Measurements from ENCODE around the gene NOTCH2. TPM values are rescaled to one million over a fixed set of nuclear protein-coding genes. Genes with fewer than 3 reads are reported as not detected.
A peak's percentile ranks its signal among the peaks of the same experiment; 100 is the strongest.

NOTCH2 gene
- total RNA-seq, 1 donor, result 330 TPM

DNA sequence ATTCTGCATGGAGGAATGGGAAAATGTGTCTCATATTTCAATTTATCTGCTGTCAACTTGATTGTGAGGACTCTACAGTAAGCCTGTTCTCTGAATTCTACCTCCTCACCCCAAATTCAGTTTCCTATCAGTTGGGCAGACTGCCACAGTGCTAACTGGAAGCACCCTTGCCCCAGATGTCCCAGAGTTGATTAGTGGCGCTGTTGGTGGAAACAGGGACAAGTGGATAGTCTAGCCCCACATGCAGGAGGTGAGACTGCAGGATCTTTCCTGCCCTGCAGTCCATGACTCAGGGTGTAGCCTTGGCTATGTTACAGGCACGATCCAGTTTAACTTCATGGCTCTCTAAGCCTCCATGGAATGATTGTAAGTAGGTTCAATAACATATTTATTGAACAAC is 195.3 kb downstream of the NOTCH2 start:
- Histone ChIP-seq H3K4me2 (ENCODE audit: insufficient read depth, low read length) (peak overlapping the region; percentile 44), H3K36me3 (ENCODE audit: insufficient read depth, low read length) (no peaks in the 10 kb centered on the region), H2AFZ (ENCODE audit: low read length) (no peak overlapping the region), H3K9me3 (ENCODE audit: low read depth, low read length) (no peaks in the 10 kb centered on the region), H3K4me3 (ENCODE audit: insufficient read depth, low read length) (no peak overlapping the region), H3K27me3 (ENCODE audit: insufficient read depth, low read length) (no peaks in the 10 kb centered on the region), H4K20me1 (ENCODE audit: insufficient read depth, low read length) (no peaks in the 10 kb centered on the region), H3K4me1 (ENCODE audit: insufficient read depth, low read length) (peaks cover 34% of the 10 kb centered on the region), H3K79me2 (ENCODE audit: insufficient read depth, low read length) (no peaks in the 10 kb centered on the region), H3K27ac (ENCODE audit: low read depth, low read length) (peak overlapping the region; percentile 35)
- TF ChIP-seq, protein P1, sequence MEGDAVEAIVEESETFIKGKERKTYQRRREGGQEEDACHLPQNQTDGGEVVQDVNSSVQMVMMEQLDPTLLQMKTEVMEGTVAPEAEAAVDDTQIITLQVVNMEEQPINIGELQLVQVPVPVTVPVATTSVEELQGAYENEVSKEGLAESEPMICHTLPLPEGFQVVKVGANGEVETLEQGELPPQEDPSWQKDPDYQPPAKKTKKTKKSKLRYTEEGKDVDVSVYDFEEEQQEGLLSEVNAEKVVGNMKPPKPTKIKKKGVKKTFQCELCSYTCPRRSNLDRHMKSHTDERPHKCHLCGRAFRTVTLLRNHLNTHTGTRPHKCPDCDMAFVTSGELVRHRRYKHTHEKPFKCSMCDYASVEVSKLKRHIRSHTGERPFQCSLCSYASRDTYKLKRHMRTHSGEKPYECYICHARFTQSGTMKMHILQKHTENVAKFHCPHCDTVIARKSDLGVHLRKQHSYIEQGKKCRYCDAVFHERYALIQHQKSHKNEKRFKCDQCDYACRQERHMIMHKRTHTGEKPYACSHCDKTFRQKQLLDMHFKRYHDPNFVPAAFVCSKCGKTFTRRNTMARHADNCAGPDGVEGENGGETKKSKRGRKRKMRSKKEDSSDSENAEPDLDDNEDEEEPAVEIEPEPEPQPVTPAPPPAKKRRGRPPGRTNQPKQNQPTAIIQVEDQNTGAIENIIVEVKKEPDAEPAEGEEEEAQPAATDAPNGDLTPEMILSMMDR (IDR thresholded peaks at IDR 0.05; ENCODE audit: extremely low read depth, low read depth, low read length), result no peak
- DNase-seq (ENCODE audit: insufficient read length, low spot score, missing footprints), result no peak

DNA sequence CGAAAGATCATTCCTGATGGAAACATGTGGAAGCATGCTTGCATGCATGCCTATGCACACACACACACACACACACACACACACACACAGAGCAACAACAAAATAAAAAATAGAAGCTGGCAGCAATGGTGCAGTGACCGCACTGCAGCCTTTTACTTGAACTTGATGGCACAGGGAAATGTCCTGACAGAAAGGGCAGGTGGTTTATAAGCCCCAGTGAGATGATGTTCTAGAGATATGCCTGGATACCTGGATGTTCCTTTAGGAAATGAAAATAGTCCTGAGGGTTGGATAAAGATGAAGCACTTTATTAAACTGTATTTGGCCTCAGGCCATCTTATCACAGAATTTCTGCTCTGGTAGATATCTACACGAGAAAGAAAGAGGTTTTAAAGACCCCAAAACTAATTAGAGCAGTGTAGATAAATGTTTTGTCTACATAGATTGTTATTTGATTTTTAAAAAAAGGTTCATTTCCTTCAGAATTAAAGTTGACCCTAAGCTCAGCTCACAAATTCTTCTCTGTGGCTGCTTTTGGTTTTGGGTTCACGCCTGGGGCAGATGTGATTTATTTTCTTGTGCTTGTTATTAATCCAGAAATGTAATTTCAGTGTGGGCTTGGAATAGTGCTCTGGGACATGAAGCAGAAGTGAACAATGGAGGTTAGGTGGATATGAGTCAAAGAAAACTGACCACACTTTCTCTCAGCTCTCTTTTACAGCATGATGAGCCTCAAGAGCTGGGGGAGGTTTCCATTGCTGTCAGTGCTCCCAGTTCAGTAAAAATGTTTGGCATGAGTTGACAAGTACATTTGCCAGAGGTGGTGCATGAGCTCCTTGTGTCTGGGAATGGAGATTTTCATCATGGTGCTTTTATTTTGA is 196.1 kb downstream of the NOTCH2 start:
- no peaks in the 10 kb centered on the region for H3K27me3 ChIP-seq (ENCODE audit: insufficient read depth, low read length)
- H3K4me2 ChIP-seq (ENCODE audit: insufficient read depth, low read length), result peak overlapping the region; percentile 44
- peak overlapping the region; percentile 45 for H3K27ac ChIP-seq (ENCODE audit: low read depth, low read length)
- no peak overlapping the region for H3K4me3 ChIP-seq (ENCODE audit: insufficient read depth, low read length)
- H3K9me3 ChIP-seq (ENCODE audit: low read depth, low read length), result no peaks in the 10 kb centered on the region
- H2AFZ ChIP-seq (ENCODE audit: low read length), result no peak overlapping the region
- DNase-seq (ENCODE audit: insufficient read length, low spot score, missing footprints), result no peak
- no peaks in the 10 kb centered on the region for H3K36me3 ChIP-seq (ENCODE audit: insufficient read depth, low read length)
- no peaks in the 10 kb centered on the region for H3K79me2 ChIP-seq (ENCODE audit: insufficient read depth, low read length)
- peaks cover 34% of the 10 kb centered on the region for H3K4me1 ChIP-seq (ENCODE audit: insufficient read depth, low read length)
- TF ChIP-seq, protein P1 (IDR thresholded peaks at IDR 0.05; ENCODE audit: extremely low read depth, low read depth, low read length), result no peak
- H4K20me1 ChIP-seq (ENCODE audit: insufficient read depth, low read length), result no peaks in the 10 kb centered on the region

DNA sequence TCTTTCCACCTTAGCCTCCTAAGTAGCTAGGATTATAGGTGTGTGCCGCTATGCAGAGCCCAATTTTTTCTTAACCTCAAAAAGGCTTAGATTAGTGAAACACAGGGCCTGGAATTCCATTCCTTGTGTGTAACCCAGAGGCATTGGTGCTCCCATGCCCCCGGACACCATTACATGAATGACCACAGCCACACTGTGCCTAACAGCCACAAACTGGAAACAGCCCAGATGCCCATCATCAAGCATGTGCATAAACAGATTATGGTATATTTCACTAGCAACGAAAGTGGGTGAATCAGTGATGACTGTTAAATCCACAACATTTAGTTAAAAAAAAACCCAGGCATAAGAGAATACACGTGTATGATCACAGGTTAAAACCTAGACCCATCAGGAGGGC is 197.6 kb downstream of the NOTCH2 start:
- no peaks in the 10 kb centered on the region for H3K79me2 ChIP-seq (ENCODE audit: insufficient read depth, low read length)
- H3K27me3 ChIP-seq (ENCODE audit: insufficient read depth, low read length), result no peaks in the 10 kb centered on the region
- H4K20me1 ChIP-seq (ENCODE audit: insufficient read depth, low read length), result no peaks in the 10 kb centered on the region
- TF ChIP-seq, protein P1 (IDR thresholded peaks at IDR 0.05; ENCODE audit: extremely low read depth, low read depth, low read length), result no peak
- no peaks in the 10 kb centered on the region for H3K9me3 ChIP-seq (ENCODE audit: low read depth, low read length)
- peaks cover 34% of the 10 kb centered on the region for H3K4me1 ChIP-seq (ENCODE audit: insufficient read depth, low read length)
- no peak overlapping the region for H3K4me3 ChIP-seq (ENCODE audit: insufficient read depth, low read length)
- no peaks in the 10 kb centered on the region for H3K36me3 ChIP-seq (ENCODE audit: insufficient read depth, low read length)
- H3K27ac ChIP-seq (ENCODE audit: low read depth, low read length), result peak overlapping the region; percentile 55
- no peak overlapping the region for H2AFZ ChIP-seq (ENCODE audit: low read length)
- H3K4me2 ChIP-seq (ENCODE audit: insufficient read depth, low read length), result peak overlapping the region; percentile 78
- DNase-seq (ENCODE audit: insufficient read length, low spot score, missing footprints), result no peak

DNA sequence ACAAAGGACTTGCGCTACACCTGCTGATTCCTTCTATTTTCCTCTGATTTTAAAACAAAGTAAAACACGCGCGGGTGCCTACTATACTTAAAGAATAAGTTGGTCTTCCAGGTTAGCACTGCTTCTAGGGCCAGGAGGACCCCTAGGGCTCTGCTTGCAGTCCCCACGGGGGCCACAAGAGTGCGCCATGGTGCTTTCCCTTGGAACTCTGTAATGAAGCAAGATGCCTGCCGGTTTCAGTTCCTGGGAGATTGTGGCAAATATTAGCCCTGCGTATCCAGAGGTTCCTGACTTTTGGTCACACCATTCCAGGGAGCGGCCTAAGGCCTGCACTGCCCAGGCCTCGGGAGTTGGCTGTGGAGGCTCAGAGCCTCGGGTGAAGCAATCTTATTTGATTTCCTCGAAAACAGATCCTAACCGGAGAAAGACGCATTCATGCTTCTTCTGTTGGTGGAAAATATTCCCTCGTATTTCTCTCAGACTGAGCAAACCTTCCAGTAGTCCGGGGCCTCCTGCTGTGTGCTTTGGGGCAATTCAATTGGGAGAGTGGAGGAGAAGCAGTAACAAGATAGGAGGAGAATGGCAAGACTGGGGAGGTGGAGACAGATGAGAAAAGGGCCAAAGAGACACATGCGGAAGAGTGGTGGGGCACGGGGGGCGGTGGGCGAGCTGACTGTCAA is 198.4 kb downstream of the NOTCH2 start:
- Histone ChIP-seq H3K4me1 (ENCODE audit: insufficient read depth, low read length) (peaks cover 34% of the 10 kb centered on the region), H3K79me2 (ENCODE audit: insufficient read depth, low read length) (no peaks in the 10 kb centered on the region), H3K4me2 (ENCODE audit: insufficient read depth, low read length) (peak overlapping the region; percentile 78), H4K20me1 (ENCODE audit: insufficient read depth, low read length) (no peaks in the 10 kb centered on the region), H3K9me3 (ENCODE audit: low read depth, low read length) (no peaks in the 10 kb centered on the region), H3K36me3 (ENCODE audit: insufficient read depth, low read length) (no peaks in the 10 kb centered on the region), H3K27ac (ENCODE audit: low read depth, low read length) (peak overlapping the region; percentile 55), H3K27me3 (ENCODE audit: insufficient read depth, low read length) (no peaks in the 10 kb centered on the region), H3K4me3 (ENCODE audit: insufficient read depth, low read length) (peak overlapping the region; percentile 60), H2AFZ (ENCODE audit: low read length) (peak overlapping the region; percentile 96)
- DNase-seq (ENCODE audit: insufficient read length, low spot score, missing footprints), result peak; percentile 92
- TF ChIP-seq, protein P1 (IDR thresholded peaks at IDR 0.05; ENCODE audit: extremely low read depth, low read depth, low read length), result peak; percentile 99

Measured in osteoblast (primary cell).